Stimulated activated memory B cell treated with anti-CD40 and anti-IgM and Interleukin-4, amounts not matched to agents 10 μg/mL and 1 μg/mL and 100 μg/mL, for 72 hours (primary cell): ENCODE results near the gene TMEM39B.
A peak's percentile ranks its signal among the peaks of the same experiment; 100 is the strongest.

Source experiments
- ATAC-seq: fragments of 150-1000 bp; cut with Tn5 transposase; 2 replicates; pipeline ENCODE4 v1.10.0; 2021
- H3K27ac Mint-ChIP-seq: one replicate; pipeline ENCODE4 v1.8.0; 2022; ENCODE audit warnings: mild to moderate bottlenecking, mixed read lengths
- H3K27me3 Mint-ChIP-seq: one replicate; pipeline ENCODE4 v1.8.0; 2022; ENCODE audit warnings: mixed read lengths
- H3K36me3 Mint-ChIP-seq: one replicate; pipeline ENCODE4 v1.8.0; 2022; ENCODE audit warnings: mixed read lengths
- H3K4me1 Mint-ChIP-seq: one replicate; pipeline ENCODE4 v1.8.0; 2022; ENCODE audit warnings: mixed read lengths
- H3K4me3 Mint-ChIP-seq: one replicate; pipeline ENCODE4 v1.8.0; 2022; ENCODE audit warnings: mild to moderate bottlenecking, moderate library complexity, mixed read lengths
- H3K9me3 Mint-ChIP-seq: one replicate; pipeline ENCODE4 v1.8.0; 2022; ENCODE audit warnings: mixed read lengths

Gene TMEM39B

GRCh38 chr1:32072622-32073298, at the start of gene TMEM39B:
Gene TMEM39B (plus strand): TSS chr1:32072939. CDS start chr1:32073048, 109 bp downstream.
- Mint-ChIP-seq H3K27me3 (no peaks in the 10 kb centered on the region), H3K4me3 (peak within 1 kb of the TSS; percentile 85), H3K9me3 (no peaks in the 10 kb centered on the region), H3K4me1 (peaks cover 49% of the 10 kb centered on the region), H3K27ac (peak within 1 kb of the TSS; percentile 89), H3K36me3 (peaks cover 9% of the 10 kb centered on the region)
- peak; percentile 96 for ATAC-seq

- no peak overlapping the region for H3K4me3 Mint-ChIP-seq
These were observed 49.4 kb upstream of the TMEM39B start for GRCh38 chr1:32023351-32023750.

GRCh38 chr1:32025515-32025914, 47.2 kb upstream of the TMEM39B start:
- Mint-ChIP-seq H3K27ac (no peak overlapping the region), H3K36me3 (peaks cover 29% of the 10 kb centered on the region), H3K9me3 (no peaks in the 10 kb centered on the region), H3K27me3 (no peaks in the 10 kb centered on the region), H3K4me3 (no peak overlapping the region), H3K4me1 (peaks cover 50% of the 10 kb centered on the region)
- no peak for ATAC-seq

More at GRCh38 chr1:32023351-32023750, 49.4 kb upstream of the TMEM39B start:
- no peaks in the 10 kb centered on the region for H3K9me3 Mint-ChIP-seq
- ATAC-seq, result no peak
- H3K27me3 Mint-ChIP-seq, result no peaks in the 10 kb centered on the region
- H3K27ac Mint-ChIP-seq, result no peak overlapping the region
- peaks cover 22% of the 10 kb centered on the region for H3K36me3 Mint-ChIP-seq
- H3K4me1 Mint-ChIP-seq, result peaks cover 58% of the 10 kb centered on the region

- Mint-ChIP-seq H3K27me3 (no peaks in the 10 kb centered on the region), H3K36me3 (peaks cover 38% of the 10 kb centered on the region), H3K4me1 (peaks cover 46% of the 10 kb centered on the region), H3K9me3 (no peaks in the 10 kb centered on the region), H3K27ac (no peak overlapping the region), H3K4me3 (no peak overlapping the region)
- ATAC-seq, result no peak
These were observed 44.0 kb upstream of the TMEM39B start for GRCh38 chr1:32028746-32029145.

DNA sequence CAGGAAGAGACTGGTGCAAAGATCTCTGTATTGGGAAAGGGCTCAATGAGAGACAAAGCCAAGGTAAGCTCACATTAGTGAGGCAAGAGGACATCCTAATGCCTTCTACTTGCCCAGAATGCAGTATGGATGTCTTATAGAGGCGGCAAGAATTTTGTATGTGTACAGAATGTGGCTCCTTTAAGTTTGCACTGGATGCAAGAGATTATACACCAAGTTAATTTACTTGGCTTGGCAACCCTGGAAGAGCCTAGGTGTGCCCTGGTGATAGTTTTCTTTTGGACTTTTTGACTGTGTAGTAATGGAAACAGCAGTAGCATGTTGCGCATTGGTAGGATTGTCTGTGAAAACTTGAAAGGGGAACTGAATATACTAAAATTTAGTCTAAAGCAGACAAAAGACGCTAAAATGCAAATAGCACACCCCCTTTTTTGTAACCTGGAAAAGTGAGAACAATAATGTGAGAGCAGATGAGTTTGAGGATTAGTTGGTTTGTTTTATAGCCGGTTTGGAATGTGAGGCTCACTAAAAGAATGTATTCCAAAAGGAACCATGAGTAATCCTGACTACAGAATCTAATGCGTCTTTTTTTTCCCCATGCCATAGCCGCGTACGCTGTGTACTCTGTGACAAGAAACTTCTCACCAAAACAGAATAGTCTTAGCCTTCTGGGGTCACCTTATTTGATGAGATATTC, 41.0 kb upstream of the TMEM39B start:
- Mint-ChIP-seq H3K27me3 (no peaks in the 10 kb centered on the region), H3K4me3 (no peak overlapping the region), H3K4me1 (peaks cover 32% of the 10 kb centered on the region), H3K27ac (no peak overlapping the region), H3K36me3 (peaks cover 55% of the 10 kb centered on the region), H3K9me3 (no peaks in the 10 kb centered on the region)
- ATAC-seq, result no peak

DNA sequence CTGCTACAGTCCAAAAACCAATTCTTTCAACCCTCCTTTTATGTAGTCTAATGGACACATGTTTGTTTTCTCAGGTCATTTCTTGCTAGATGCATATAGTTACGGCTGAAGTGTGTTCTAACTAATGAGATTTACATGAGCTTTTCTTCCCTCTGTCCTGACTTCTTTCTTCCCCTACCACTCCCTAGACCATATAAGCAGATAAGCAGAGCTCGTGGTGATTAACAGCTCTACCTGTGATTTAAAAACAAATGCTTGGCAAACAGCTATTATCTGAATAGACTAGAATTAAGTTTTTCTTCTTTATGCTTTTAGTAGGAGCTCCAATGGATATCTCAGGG, 40.5 kb upstream of the TMEM39B start:
- Mint-ChIP-seq H3K36me3 (peaks cover 58% of the 10 kb centered on the region), H3K9me3 (no peaks in the 10 kb centered on the region), H3K4me1 (peaks cover 27% of the 10 kb centered on the region), H3K27ac (no peak overlapping the region), H3K4me3 (no peak overlapping the region), H3K27me3 (no peaks in the 10 kb centered on the region)
- no peak for ATAC-seq

- ATAC-seq, result no peak
- H3K36me3 Mint-ChIP-seq, result peaks cover 72% of the 10 kb centered on the region
These were observed 37.6 kb upstream of the TMEM39B start for GRCh38 chr1:32035119-32035518.

GRCh38 chr1:32040711-32041110, 32.0 kb upstream of the TMEM39B start:
- Mint-ChIP-seq H3K27me3 (no peaks in the 10 kb centered on the region), H3K36me3 (peaks cover 49% of the 10 kb centered on the region), H3K4me1 (no peaks in the 10 kb centered on the region), H3K4me3 (no peak overlapping the region), H3K27ac (no peak overlapping the region), H3K9me3 (no peaks in the 10 kb centered on the region)
- ATAC-seq, result no peak

More at GRCh38 chr1:32035119-32035518, 37.6 kb upstream of the TMEM39B start:
- peaks cover 17% of the 10 kb centered on the region for H3K4me1 Mint-ChIP-seq
- H3K27ac Mint-ChIP-seq, result peak overlapping the region; percentile 3
- no peak overlapping the region for H3K4me3 Mint-ChIP-seq
- no peaks in the 10 kb centered on the region for H3K9me3 Mint-ChIP-seq
- no peaks in the 10 kb centered on the region for H3K27me3 Mint-ChIP-seq

- Mint-ChIP-seq H3K4me3 (no peak overlapping the region), H3K4me1 (no peaks in the 10 kb centered on the region), H3K36me3 (peaks cover 36% of the 10 kb centered on the region), H3K27ac (no peak overlapping the region), H3K9me3 (no peaks in the 10 kb centered on the region), H3K27me3 (no peaks in the 10 kb centered on the region)
- no peak for ATAC-seq
These were observed 30.4 kb upstream of the TMEM39B start for GRCh38 chr1:32042330-32042729.

DNA sequence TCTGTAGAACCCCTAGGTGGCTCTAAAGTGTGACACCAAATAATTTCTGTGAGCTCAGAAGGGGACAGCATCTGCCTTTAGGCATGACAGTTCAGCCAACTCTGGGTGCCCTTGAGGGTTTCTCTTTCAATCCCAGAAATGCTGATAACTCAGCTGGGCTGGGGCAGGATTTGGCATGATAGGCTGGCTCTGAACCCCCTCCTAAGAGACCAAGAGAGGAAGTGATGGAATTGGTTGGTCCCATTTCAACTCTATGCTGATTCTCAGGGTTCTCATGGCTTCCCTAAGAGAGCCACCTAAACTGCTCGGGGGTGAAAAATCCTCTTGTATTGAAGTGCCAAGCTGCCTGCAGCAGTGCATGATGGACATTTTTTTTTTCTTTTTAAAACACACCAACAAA, 28.5 kb upstream of the TMEM39B start:
- Mint-ChIP-seq H3K27me3 (no peaks in the 10 kb centered on the region), H3K4me1 (no peaks in the 10 kb centered on the region), H3K9me3 (no peaks in the 10 kb centered on the region), H3K4me3 (no peak overlapping the region), H3K27ac (no peak overlapping the region), H3K36me3 (peaks cover 36% of the 10 kb centered on the region)
- ATAC-seq, result no peak

- no peaks in the 10 kb centered on the region for H3K9me3 Mint-ChIP-seq
- H3K4me1 Mint-ChIP-seq, result peaks cover 10% of the 10 kb centered on the region
- H3K27ac Mint-ChIP-seq, result no peak overlapping the region
- peaks cover 30% of the 10 kb centered on the region for H3K36me3 Mint-ChIP-seq
- ATAC-seq, result no peak
- no peaks in the 10 kb centered on the region for H3K27me3 Mint-ChIP-seq
- H3K4me3 Mint-ChIP-seq, result no peak overlapping the region
These were observed 27.0 kb upstream of the TMEM39B start for GRCh38 chr1:32045772-32046171.

GRCh38 chr1:32047701-32048100, 25.0 kb upstream of the TMEM39B start:
- Mint-ChIP-seq H3K4me3 (no peak overlapping the region), H3K27me3 (no peaks in the 10 kb centered on the region), H3K4me1 (peaks cover 10% of the 10 kb centered on the region), H3K9me3 (no peaks in the 10 kb centered on the region), H3K36me3 (peaks cover 35% of the 10 kb centered on the region), H3K27ac (peak overlapping the region; percentile 30)
- no peak for ATAC-seq

DNA sequence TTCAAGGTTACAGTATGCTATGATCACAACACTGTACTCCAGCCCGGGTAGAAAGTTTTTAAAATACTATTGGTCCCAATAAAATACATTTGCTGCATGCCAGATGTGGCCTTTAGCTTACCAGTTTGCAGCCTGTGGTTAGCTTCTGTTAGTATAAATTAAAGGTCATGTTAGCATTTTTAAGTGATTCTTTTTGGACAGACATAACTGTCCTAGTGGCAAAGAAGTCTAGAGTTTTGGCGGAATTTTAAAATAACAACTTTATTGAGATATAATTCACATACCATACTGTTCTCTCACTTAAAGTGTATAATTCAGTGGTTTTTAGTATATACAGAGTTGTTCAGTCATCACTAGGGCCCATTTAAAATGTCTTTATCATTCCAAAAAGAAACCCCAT, 24.3 kb upstream of the TMEM39B start:
- H3K27me3 Mint-ChIP-seq, result no peaks in the 10 kb centered on the region
- H3K27ac Mint-ChIP-seq, result peak overlapping the region; percentile 30
- H3K4me3 Mint-ChIP-seq, result no peak overlapping the region
- no peaks in the 10 kb centered on the region for H3K9me3 Mint-ChIP-seq
- H3K36me3 Mint-ChIP-seq, result peaks cover 35% of the 10 kb centered on the region
- ATAC-seq, result no peak
- H3K4me1 Mint-ChIP-seq, result peaks cover 10% of the 10 kb centered on the region

DNA sequence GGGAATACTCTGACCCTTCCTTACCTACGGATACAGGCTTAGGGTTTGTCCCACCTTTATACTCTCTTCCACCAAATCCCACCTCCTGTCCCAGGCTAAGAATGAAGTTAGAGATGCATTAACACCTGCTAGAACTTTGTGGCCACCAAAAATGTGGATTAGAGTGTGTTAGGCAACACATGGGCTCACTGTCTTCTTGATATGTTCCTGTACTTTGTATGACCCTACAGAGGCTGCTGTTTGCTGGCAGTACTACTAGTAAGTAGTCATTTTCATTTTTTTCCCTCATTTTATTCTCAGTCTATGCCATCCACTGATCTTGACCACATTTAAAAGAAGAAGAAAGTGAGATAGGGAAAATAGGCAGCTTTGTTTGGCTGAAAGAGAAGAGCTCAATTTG, 21.0 kb upstream of the TMEM39B start:
- Mint-ChIP-seq H3K4me1 (peaks cover 10% of the 10 kb centered on the region), H3K4me3 (no peak overlapping the region), H3K27me3 (no peaks in the 10 kb centered on the region), H3K27ac (peak overlapping the region; percentile 54), H3K9me3 (no peaks in the 10 kb centered on the region), H3K36me3 (peaks cover 39% of the 10 kb centered on the region)
- no peak for ATAC-seq

DNA sequence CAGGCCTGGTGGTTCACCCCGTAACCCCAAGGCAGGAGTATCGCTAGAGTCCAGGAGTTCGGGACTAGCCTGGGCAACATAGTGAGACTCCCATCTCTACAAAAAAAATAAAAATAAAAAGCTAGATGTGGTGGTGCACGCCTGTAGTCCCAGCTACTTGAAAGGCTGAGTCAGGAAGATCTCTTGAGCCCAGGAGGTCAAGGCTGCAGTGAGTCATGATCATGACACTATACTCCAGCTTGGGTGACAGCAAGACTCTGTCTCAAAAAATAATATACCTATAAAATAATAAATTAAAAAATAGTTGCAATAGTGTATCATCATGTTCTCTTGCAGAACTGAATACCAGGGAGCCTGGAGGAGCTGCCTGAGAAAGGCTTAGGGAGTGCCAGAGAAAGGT, 19.9 kb upstream of the TMEM39B start:
- no peak for ATAC-seq
- peaks cover 34% of the 10 kb centered on the region for H3K36me3 Mint-ChIP-seq
- no peaks in the 10 kb centered on the region for H3K27me3 Mint-ChIP-seq
- H3K27ac Mint-ChIP-seq, result no peak overlapping the region
- H3K9me3 Mint-ChIP-seq, result no peaks in the 10 kb centered on the region
- H3K4me3 Mint-ChIP-seq, result no peak overlapping the region
- H3K4me1 Mint-ChIP-seq, result peaks cover 10% of the 10 kb centered on the region

DNA sequence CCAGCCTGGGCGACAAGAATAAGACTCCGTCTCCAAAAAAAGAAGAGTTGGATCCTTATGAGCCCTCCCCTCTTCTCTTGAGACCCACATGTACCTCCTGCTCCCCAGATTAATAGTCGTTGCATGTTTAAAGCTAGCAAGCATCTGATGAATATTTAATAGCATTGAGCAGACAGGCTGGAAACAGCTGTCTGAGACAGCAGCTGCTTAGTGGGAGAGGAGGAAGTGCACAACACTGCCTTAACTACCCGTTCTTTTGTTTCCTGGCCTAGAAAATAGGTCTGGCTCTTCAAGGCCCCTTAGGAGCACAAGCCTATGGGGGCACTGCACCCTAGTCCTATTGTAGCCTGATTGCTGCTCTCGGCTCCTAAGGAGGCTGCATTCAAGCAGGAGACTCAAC, 17.3 kb upstream of the TMEM39B start:
- H3K4me1 Mint-ChIP-seq, result peaks cover under 1% of the 10 kb centered on the region
- H3K27me3 Mint-ChIP-seq, result no peaks in the 10 kb centered on the region
- H3K9me3 Mint-ChIP-seq, result no peaks in the 10 kb centered on the region
- peaks cover 41% of the 10 kb centered on the region for H3K36me3 Mint-ChIP-seq
- H3K4me3 Mint-ChIP-seq, result no peak overlapping the region
- H3K27ac Mint-ChIP-seq, result no peak overlapping the region
- no peak for ATAC-seq
